ENCODE results near the gene ENC1. TPM values are rescaled to one million over a fixed set of nuclear protein-coding genes. Genes with fewer than 3 reads are reported as not detected.

The ENC1 gene
- total and polyA plus RNA-seq, 10 of the 15 experiments (the other 5 are each of a cell fraction or from before 2014, with no cell fraction given) = 8.2 to 55.5 (median 32.1) TPM

DNA sequence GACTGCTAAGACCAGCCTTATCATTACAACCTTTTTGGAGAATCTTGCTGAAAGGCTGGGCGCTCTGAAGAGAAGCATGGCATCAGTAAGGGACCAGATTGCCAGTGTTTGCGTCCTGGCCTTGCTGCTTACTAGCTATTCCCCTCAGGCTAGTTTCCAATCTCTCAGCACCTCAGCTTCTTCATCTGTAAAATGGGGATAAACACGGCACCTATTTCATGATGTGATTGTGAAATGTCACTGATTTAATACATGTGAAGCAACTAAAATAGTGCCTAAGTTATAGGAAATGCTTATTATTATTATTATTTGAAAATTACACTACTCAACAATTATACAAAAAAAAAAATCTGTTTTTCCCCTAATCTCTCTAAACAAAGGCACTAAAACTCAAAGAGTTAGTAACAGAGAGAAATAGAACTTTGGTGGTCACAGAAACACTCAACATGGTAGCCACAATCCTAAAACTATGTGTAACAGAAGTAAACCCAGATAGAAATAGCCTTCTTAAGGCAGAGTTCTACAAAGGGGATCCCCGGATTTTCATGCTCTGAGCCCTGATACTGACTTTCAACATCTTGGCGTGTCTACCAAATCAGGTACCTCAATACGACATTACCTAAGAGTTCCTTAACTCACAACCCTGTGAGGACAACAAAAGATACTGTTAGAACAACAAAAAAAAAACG lies 62.0 kb downstream of the ENC1 start:
- DNase-seq (ENCODE audit: low read depth, low spot score) (peak; percentile 55), ATAC-seq (peak; percentile 73), FAIRE-seq (peak; percentile 13)
- POLR2A ChIA-PET = interaction anchor here (0.7 to 0.9 kb wide), 4 partner anchors 12 to 61 kb away, joined by 3 read pairs; no protein-coding TSS in a partner anchor
- no peaks in the 10 kb centered on the region for H3K36me3 ChIP-seq (ENCODE audit: control insufficient read depth in 2 of 2, insufficient read depth in 2 of 2, low read length in 1 of 2)
- H3K27me3 ChIP-seq (replicated peaks in 1 of 2; ENCODE audit: control insufficient read depth in 2 of 2, insufficient read depth in 2 of 2, low read length in 1 of 2) = no peaks in the 10 kb centered on the region
- in situ Hi-C loops (cut with MboI) (no loop called here), intact Hi-C loops (cut with micrococcal nuclease; ENCODE audit: unreplicated experiment) (loop anchor here (1.0 to 5.0 kb wide), 7 partner anchors 44 to 676 kb away; partner anchors contain the start of gene ENC1)
- H4K20me1 ChIP-seq (ENCODE audit: control insufficient read depth, insufficient read depth) = no peaks in the 10 kb centered on the region
- CTCF ChIA-PET = interaction anchor here (1.1 to 1.5 kb wide), 2 partner anchors 55 to 60 kb away, joined by 4 read pairs; no protein-coding TSS in a partner anchor
- H3K9ac ChIP-seq (ENCODE audit: control insufficient read depth, insufficient read depth, low read length) = no peak overlapping the region
- RAD21 ChIA-PET (ENCODE audit: unreplicated experiment) = interaction anchor here (0.6 to 1.8 kb wide), 5 partner anchors 43 to 680 kb away, joined by 3 to 9 read pairs (median 4); no protein-coding TSS in a partner anchor
- peak overlapping the region; percentile 61 for H3K4me2 ChIP-seq (ENCODE audit: control insufficient read depth, insufficient read depth)
- peak overlapping the region; percentile 23 for H3K27ac ChIP-seq (ENCODE audit: control insufficient read depth, insufficient read depth)
- no peak overlapping the region for H3K4me3 ChIP-seq
- H2AFZ ChIP-seq (ENCODE audit: control insufficient read depth, low read depth, low read length) = no peak overlapping the region
- BruUV-seq (replicated peaks) = no TSS peak
- SMC1A ChIA-PET (ENCODE audit: uncharacterized antibody, unreplicated experiment) = interaction anchor here (1.0 to 3.5 kb wide), 8 partner anchors 11 to 541 kb away, joined by 3 to 11 read pairs (median 5); partner anchors contain the start of gene ENC1
- no peaks in the 10 kb centered on the region for H3K79me2 ChIP-seq (ENCODE audit: control insufficient read depth, insufficient read depth, low read length)
- 34% methylated on average over 7 of the region's 7 CpGs for WGBS (ENCODE audit: insufficient coverage, insufficient replicate concordance, low lambda C conversion rate, missing lambda C conversion rate)
- no peaks in the 10 kb centered on the region for H3K9me3 ChIP-seq (replicated peaks; ENCODE audit: control insufficient read depth, insufficient read depth, low read length)
- H3K4me1 ChIP-seq (ENCODE audit: control insufficient read depth, insufficient read depth, low read length) = peaks cover 35% of the 10 kb centered on the region
- TF ChIP-seq HDAC2 (IDR thresholded peaks at IDR 0.05) (no peak), ESRRA (IDR thresholded peaks at IDR 0.05; ENCODE audit: low read length) (no peak), SRF (IDR thresholded peaks at IDR 0.05; ENCODE audit: low read depth in 2 of 2, low read length in 2 of 2) (0 out of 4 replicates have a peak, but pooled peaks of 1 of the 2 experiments have one; percentile 40), IRF4 (IDR thresholded peaks at IDR 0.05; ENCODE audit: low read depth, low read length) (0 out of 2 replicates have a peak, but pooled peaks have one; percentile 24), EP300 (IDR thresholded peaks at IDR 0.05; ENCODE audit: borderline replicate concordance in 1 of 2, control insufficient read depth in 1 of 2, low read depth in 2 of 2, low read length in 2 of 2) (peak in 1 of 2 experiments; percentile 38; a peak in 1 of 4 replicates), MTA3 (IDR thresholded peaks at IDR 0.05; ENCODE audit: borderline replicate concordance, low read length) (peak; percentile 83), MEF2A (IDR thresholded peaks at IDR 0.05; ENCODE audit: insufficient read depth, low read depth, low read length) (peak; percentile 97), BCL3 (IDR thresholded peaks at IDR 0.05; ENCODE audit: borderline replicate concordance, insufficient read depth, low read depth, low read length, poor library complexity, severe bottlenecking) (peak; percentile 41), CTCF (IDR thresholded peaks at IDR 0.05 in 2 of 3, conservative IDR thresholded peaks at IDR 0.05 in 1 of 3; ENCODE audit: control insufficient read depth in 2 of 3, extremely low read depth in 1 of 3, insufficient read depth in 1 of 3, low read depth in 3 of 3, low read length in 3 of 3) (no peak), SMAD5 (IDR thresholded peaks at IDR 0.05; ENCODE audit: low read depth) (no peak), NFIC (IDR thresholded peaks at IDR 0.05; ENCODE audit: low read depth, low read length) (peak; percentile 88; the same call in 1 of the 2 replicates), ZBED1 (IDR thresholded peaks at IDR 0.05; ENCODE audit: borderline replicate concordance) (peak; percentile 22; the same call in 1 of the 2 replicates)
- TF ChIP-seq, protein P1, sequence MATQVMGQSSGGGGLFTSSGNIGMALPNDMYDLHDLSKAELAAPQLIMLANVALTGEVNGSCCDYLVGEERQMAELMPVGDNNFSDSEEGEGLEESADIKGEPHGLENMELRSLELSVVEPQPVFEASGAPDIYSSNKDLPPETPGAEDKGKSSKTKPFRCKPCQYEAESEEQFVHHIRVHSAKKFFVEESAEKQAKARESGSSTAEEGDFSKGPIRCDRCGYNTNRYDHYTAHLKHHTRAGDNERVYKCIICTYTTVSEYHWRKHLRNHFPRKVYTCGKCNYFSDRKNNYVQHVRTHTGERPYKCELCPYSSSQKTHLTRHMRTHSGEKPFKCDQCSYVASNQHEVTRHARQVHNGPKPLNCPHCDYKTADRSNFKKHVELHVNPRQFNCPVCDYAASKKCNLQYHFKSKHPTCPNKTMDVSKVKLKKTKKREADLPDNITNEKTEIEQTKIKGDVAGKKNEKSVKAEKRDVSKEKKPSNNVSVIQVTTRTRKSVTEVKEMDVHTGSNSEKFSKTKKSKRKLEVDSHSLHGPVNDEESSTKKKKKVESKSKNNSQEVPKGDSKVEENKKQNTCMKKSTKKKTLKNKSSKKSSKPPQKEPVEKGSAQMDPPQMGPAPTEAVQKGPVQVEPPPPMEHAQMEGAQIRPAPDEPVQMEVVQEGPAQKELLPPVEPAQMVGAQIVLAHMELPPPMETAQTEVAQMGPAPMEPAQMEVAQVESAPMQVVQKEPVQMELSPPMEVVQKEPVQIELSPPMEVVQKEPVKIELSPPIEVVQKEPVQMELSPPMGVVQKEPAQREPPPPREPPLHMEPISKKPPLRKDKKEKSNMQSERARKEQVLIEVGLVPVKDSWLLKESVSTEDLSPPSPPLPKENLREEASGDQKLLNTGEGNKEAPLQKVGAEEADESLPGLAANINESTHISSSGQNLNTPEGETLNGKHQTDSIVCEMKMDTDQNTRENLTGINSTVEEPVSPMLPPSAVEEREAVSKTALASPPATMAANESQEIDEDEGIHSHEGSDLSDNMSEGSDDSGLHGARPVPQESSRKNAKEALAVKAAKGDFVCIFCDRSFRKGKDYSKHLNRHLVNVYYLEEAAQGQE (IDR thresholded peaks at IDR 0.05; ENCODE audit: low read depth, low read length) = no peak
- TF ChIP-seq, protein P2, sequence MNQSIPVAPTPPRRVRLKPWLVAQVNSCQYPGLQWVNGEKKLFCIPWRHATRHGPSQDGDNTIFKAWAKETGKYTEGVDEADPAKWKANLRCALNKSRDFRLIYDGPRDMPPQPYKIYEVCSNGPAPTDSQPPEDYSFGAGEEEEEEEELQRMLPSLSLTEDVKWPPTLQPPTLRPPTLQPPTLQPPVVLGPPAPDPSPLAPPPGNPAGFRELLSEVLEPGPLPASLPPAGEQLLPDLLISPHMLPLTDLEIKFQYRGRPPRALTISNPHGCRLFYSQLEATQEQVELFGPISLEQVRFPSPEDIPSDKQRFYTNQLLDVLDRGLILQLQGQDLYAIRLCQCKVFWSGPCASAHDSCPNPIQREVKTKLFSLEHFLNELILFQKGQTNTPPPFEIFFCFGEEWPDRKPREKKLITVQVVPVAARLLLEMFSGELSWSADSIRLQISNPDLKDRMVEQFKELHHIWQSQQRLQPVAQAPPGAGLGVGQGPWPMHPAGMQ (IDR thresholded peaks at IDR 0.05; ENCODE audit: borderline replicate concordance) = no peak

Data from GM12878 (cell line).